SK-N-SH (cell line): Measurements from ENCODE around the gene CPSF3. TPM values are rescaled to one million over a fixed set of nuclear protein-coding genes. Genes with fewer than 3 reads are reported as not detected.

Experiments
- CTCF ChIA-PET: fragments of 300-600, 350-600 bp; formaldehyde crosslinking; extraction: SDS; loops from one replicate; lab custom pipeline; 2021; lab: Yijun Ruan, JAX
- POLR2A ChIA-PET: fragments of 350-600 bp; sonication (Branson Sonifier 250); formaldehyde crosslinking; extraction: SDS; loops from one replicate; lab custom pipeline; 2020; ENCODE audit warnings: antibody characterized with exemption, inconsistent platforms; lab: Yijun Ruan, JAX
- DNase-seq: peaks from one replicate; pipeline ENCODE4 v3.0.0; 2012
- H2AFZ ChIP-seq: fragments of 200-600 bp; sonication (generic); 2 replicates; pipeline ENCODE4 v1.8.1; 2016; ENCODE audit warnings: antibody characterized with exemption, mild to moderate bottlenecking, low read depth
- H3F3A ChIP-seq: fragments of 200-600 bp; sonication (generic); replicated peaks from 2 replicates; pipeline ENCODE3; 2016; ENCODE audit warnings: antibody characterized with exemption, mild to moderate bottlenecking; ENCODE audit not compliant: insufficient read depth
- H3K27ac ChIP-seq, 2 experiments: fragments of 200-500 bp in 1 of 2; fragments of 200-600 bp in 1 of 2; sonication (Bioruptor generic) in 1 of 2; sonication (generic), shearing (Covaris generic) in 1 of 2; 2 replicates each; pipeline versions ENCODE4 v1.5.1 to v1.6.1; 2014 to 2016; ENCODE audit warnings: low read depth in 2 of 2, inconsistent platforms in 1 of 2, low read length in 1 of 2, mild to moderate bottlenecking in 1 of 2, mixed read lengths in 1 of 2
- H3K27me3 ChIP-seq: fragments of 200-600 bp; sonication (generic), shearing (Covaris generic); 2 replicates; pipeline ENCODE4 v1.6.1; 2016; ENCODE audit warnings: mixed run types; ENCODE audit not compliant: insufficient read depth
- H3K36me3 ChIP-seq, 2 experiments: fragments of 200-500 bp in 1 of 2; fragments of 200-600 bp in 1 of 2; sonication (Bioruptor generic) in 1 of 2; sonication (generic) in 1 of 2; replicated peaks in 1 of 2; 2 replicates each; pipeline versions ENCODE3 to v1.5.1; 2014 to 2016; ENCODE audit warnings: low read length in 1 of 2, mild to moderate bottlenecking in 1 of 2; ENCODE audit not compliant: insufficient read depth in 2 of 2, control insufficient read depth in 1 of 2
- H3K4me1 ChIP-seq, 2 experiments: fragments of 200-500 bp in 1 of 2; fragments of 200-600 bp in 1 of 2; sonication (Bioruptor generic) in 1 of 2; sonication (generic), shearing (Covaris generic) in 1 of 2; 2 replicates each; pipeline versions ENCODE4 v1.5.1 to v1.6.1; 2014 to 2016; ENCODE audit warnings: low read depth in 1 of 2, low read length in 1 of 2, mixed run types in 1 of 2; ENCODE audit not compliant: insufficient read depth in 2 of 2, control insufficient read depth in 1 of 2
- H3K4me2 ChIP-seq: fragments of 200-600 bp; sonication (generic), shearing (Covaris generic); 2 replicates; pipeline ENCODE4 v1.6.1; 2017; ENCODE audit warnings: mixed run types
- H3K4me3 ChIP-seq, 2 experiments: fragments of 200-500 bp in 1 of 2; fragments of 200-600 bp in 1 of 2; sonication (Bioruptor generic) in 1 of 2; sonication (generic), shearing (Covaris generic) in 1 of 2; 2 replicates each; pipeline versions ENCODE4 v1.5.1 to v1.8.1; 2014 to 2016; ENCODE audit warnings: low read depth in 2 of 2, inconsistent platforms in 1 of 2, low read length in 1 of 2, mild to moderate bottlenecking in 1 of 2, mixed read lengths in 1 of 2, moderate library complexity in 1 of 2
- H3K79me2 ChIP-seq: fragments of 200-600 bp; sonication (generic); 2 replicates; pipeline ENCODE4 v1.8.1; 2017; ENCODE audit warnings: mild to moderate bottlenecking; ENCODE audit not compliant: insufficient read depth
- H3K9ac ChIP-seq: fragments of 200-600 bp; sonication (generic); 2 replicates; pipeline ENCODE4 v1.6.1; 2017; ENCODE audit warnings: mixed run types
- H3K9me2 ChIP-seq: fragments of 200-600 bp; sonication (generic); 2 replicates; pipeline ENCODE4 v1.6.1; 2017; ENCODE audit warnings: mixed run types
- H3K9me3 ChIP-seq: fragments of 200-600 bp; sonication (generic); 2 replicates; pipeline ENCODE4 v1.6.1; 2017; ENCODE audit warnings: mixed run types, mild to moderate bottlenecking, moderate library complexity
- H4K20me1 ChIP-seq: fragments of 200-600 bp; sonication (generic); 2 replicates; pipeline ENCODE4 v1.6.1; 2017; ENCODE audit warnings: mild to moderate bottlenecking, mixed run types; ENCODE audit not compliant: insufficient read depth
- EZH2phosphoT487 ChIP-seq: fragments of 200-600 bp; sonication (generic); IDR thresholded peaks from 2 replicates; pipeline ENCODE4 v1.6.1; 2017; ENCODE audit warnings: low read depth, mixed run types, mild to moderate bottlenecking, antibody characterized with exemption, moderate library complexity, borderline replicate concordance
- FOXM1 ChIP-seq: IDR thresholded peaks from 2 replicates; pipeline ENCODE4 v1.4.0; 2012; ENCODE audit warnings: low read depth, mild to moderate bottlenecking
- PBX3 ChIP-seq: IDR thresholded peaks from 2 replicates; pipeline ENCODE4; 2012
- RCOR1 ChIP-seq: fragments of 150-350 bp; IDR thresholded peaks from 2 replicates; pipeline ENCODE4 v1.6.1; 2017; ENCODE audit warnings: antibody characterized with exemption, low read length
- REST ChIP-seq: IDR thresholded peaks from 2 replicates; pipeline ENCODE4 v1.6.1; 2012; ENCODE audit warnings: mild to moderate bottlenecking, low read depth, low read length, moderate library complexity
- RXRA ChIP-seq: IDR thresholded peaks from 2 replicates; pipeline ENCODE4 v1.4.0; 2012; ENCODE audit warnings: low read depth, mild to moderate bottlenecking, borderline replicate concordance
- SIN3A ChIP-seq: IDR thresholded peaks from 2 replicates; pipeline ENCODE4 v1.6.1; 2012; ENCODE audit warnings: low read depth, mild to moderate bottlenecking, low read length, moderate library complexity, borderline replicate concordance
- SMC3 ChIP-seq: IDR thresholded peaks from 2 replicates; pipeline ENCODE4 v1.6.1; 2012; ENCODE audit warnings: low read depth, low read length, improper control_type of control experiment
- TAF1 ChIP-seq: IDR thresholded peaks from 2 replicates; pipeline ENCODE4 v1.6.1; 2012; ENCODE audit warnings: low read depth, mild to moderate bottlenecking, low read length, moderate library complexity, borderline replicate concordance
- TCF12 ChIP-seq: IDR thresholded peaks from 2 replicates; pipeline ENCODE4 v1.4.0; 2012
- USF1 ChIP-seq: IDR thresholded peaks from 2 replicates; pipeline ENCODE4 v1.4.0; 2012; ENCODE audit warnings: low read depth, borderline replicate concordance
- whole genome bisulfite sequencing: methylation state at CpG from one replicate; pipeline ENCODE4 v1.1.6; 2017; ENCODE audit warnings: low lambda C conversion rate; 5-methylcytosine and 5-hydroxymethylcytosine counted together
- polyA plus RNA-seq, 3 experiments: library from polyadenylated mRNA; depleted of rRNA; stranded (reverse); fragments of >200 nt; gene quantifications; 2 replicates each; pipeline ENCODE4 v1.2.3, GENCODE V29; 2012

CPSF3 gene
- polyA plus RNA-seq, 1 of the 3 experiments (the other 2 are of a cell fraction), result 34.2 TPM

GRCh38 chr2:9466147-9466683 lies 42.8 kb downstream of the CPSF3 start (continued):
- no peak for TF ChIP-seq PBX3
- TF ChIP-seq RCOR1, result no peak
- no peak for TF ChIP-seq REST
- no peak for TF ChIP-seq FOXM1
- no peak for TF ChIP-seq SIN3A
- no peak for TF ChIP-seq TCF12
- no peak for TF ChIP-seq EZH2phosphoT487
- TF ChIP-seq USF1, result no peak
- no peak for TF ChIP-seq SMC3

GRCh38 chr2:9467687-9468086 lies 44.2 kb downstream of the CPSF3 start:
- CTCF ChIA-PET, result interaction anchor here (1.0 to 1.3 kb wide), 2 partner anchors 11 to 16 kb away, joined by 3 to 4 read pairs; no protein-coding TSS in a partner anchor

More at GRCh38 chr2:9467687-9468086, 44.2 kb downstream of the CPSF3 start:
- Histone ChIP-seq H3K9me3 (no peaks in the 10 kb centered on the region), H3K4me2 (no peak overlapping the region), H3K79me2 (no peaks in the 10 kb centered on the region), H3K27me3 (no peaks in the 10 kb centered on the region), H3K4me1 (no peaks in the 10 kb centered on the region; a peak in 1 of 4 replicates), H3K27ac (no peak overlapping the region), H3K4me3 (no peak overlapping the region), H4K20me1 (no peaks in the 10 kb centered on the region), H3K9ac (no peak overlapping the region), H2AFZ (no peak overlapping the region), H3F3A (peaks cover 3% of the 10 kb centered on the region), H3K9me2 (no peaks in the 10 kb centered on the region), H3K36me3 (peaks cover 52% of the 10 kb centered on the region in 2 experiments)
- no peak for TF ChIP-seq RXRA
- TF ChIP-seq TAF1, result no peak
- POLR2A ChIA-PET, result no interaction called here
- WGBS, result 91% methylated on average over 10 of the region's 10 CpGs
- no peak for DNase-seq
